ENCODE data around the gene TELO2.
"Not testable (repeated sequence)": the region's sequence is repeated elsewhere in the genome, so short reads cannot be mapped to it uniquely, and the experiment has no call there.

TELO2 gene

DNA sequence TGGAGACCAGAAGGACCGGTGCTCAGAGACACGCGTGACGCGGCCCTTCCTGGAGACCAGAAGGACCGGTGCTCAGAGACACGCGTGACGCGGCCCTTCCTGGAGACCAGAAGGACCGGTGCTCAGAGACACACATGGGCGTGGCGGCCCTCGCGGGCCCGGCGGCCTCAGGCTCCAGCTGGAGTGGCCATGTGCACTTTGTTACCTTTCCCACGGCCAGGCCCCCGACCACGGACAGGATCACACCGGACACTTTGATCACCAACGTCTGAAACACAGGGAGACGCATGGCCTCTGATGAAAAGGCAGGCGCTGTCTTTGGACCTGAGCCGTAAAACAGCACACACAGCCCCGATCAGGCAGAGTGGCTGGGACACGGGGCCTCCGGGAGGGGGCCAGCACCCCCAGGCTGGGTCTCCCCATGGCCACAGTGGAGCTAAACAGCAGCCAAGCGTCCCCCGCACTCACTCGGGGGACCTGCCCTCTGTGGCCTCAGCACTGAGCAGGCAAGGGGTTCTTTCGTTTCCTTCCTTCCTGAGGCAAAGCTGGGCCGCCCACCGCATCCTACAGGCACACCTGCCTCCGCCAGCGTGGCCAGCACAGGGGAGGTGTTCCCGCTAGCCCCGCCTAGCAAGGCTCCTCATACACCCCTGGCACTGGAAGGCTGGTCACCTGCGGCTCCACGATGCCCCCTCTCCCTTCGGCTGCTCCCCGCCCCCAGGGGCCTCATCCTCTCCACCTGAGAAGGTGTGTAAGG is 35.5 kb upstream of the TELO2 start:
- DNase-seq (ENCODE audit: low read depth) = no peak

DNA sequence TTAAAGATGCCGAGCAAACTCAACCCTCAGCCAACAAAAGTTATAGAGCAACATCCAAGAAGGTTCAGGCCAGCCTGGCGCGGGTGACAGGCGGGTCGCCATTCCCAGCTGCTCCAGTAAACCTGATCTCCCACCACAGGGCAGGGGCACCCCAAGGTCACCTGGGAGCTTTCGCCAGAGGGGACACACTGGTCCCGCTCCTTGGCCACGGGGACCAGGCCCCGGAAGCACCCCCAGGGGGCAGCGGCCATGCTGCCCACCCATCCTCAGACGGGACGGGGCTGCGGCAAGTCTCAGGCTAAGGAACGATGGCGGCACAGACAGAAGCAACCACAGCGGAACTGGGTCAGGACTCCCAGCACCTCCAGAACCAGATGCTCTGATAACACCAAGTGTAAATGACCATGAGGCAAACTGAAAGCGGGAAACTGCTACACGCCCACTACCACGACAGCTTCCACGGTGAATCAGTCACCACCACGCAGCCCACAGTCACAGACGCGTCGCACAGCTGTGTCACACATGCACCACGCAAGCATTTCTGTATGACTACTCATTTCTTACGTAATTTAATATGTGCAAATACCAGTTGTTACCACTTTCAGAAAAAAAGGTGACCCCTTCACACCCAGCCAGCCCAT is 34.7 kb upstream of the TELO2 start:
- peak; percentile 30 for DNase-seq (ENCODE audit: low read depth)

DNA sequence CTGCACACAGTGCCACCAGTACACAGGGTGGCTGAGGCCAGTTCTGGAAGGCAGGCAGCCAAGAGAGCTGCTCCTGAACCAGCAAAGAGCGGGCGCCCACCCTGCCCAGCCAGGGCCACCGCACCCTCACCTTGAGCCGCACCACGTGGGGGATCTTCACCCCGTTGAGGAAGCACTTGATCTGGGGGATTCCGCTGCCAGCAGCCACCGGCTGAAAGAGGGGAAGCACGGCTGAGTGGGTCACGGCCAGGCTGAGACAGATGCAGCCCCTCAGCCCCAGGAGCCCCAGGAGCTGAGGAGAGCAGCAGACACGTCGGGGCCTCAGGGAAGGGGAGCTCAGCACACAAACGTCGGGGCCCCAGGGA is 34.2 kb upstream of the TELO2 start:
- DNase-seq (ENCODE audit: low read depth) = no peak

DNA sequence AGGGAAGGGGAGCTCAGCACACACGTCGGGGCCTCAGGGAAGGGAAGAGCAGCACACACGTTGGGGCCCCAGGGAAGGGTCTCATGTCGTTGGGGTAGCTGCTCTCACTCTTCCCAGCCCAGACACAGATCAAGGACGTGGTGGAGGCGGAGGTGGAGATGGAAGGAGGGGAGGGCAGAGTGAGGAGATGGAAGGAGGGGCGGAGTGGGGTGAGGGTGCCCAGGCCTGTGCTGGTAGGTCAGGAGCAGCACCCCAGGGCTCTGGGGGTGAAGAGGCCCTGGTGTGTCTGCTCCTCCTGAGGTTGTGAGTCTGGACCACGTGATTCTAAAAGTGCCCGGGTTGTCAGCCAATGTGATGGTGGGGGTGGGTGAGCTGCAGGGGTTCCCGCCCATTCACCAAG is 33.2 kb upstream of the TELO2 start:
- DNase-seq (ENCODE audit: low read depth) = no peak

DNA sequence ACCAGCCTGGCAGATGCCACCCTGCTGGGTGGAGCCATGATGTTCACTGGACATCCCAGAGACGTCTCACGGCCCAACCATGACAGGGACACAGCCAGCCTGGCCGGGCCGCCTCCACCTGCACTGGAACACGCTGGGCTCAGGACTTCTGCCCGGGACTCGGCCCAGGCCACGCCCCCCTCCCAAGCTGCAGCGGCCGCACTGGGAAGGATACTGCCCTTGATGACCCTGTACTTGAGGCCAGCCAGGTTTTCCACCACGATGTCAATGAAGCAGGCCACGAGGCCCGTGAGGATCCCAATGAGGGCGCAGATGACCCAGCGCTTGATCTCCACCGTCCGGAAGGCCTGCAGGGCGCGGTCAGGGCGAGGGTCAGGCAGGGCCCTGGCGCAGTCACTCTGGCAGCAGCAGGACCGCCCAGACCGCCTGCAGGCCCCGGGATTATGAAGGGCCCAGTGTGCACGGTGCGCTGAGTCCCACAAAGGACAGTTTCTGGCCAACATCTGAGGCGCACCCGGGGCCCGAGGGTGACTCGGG is 32.5 kb upstream of the TELO2 start:
- no peak for DNase-seq (ENCODE audit: low read depth)

DNA sequence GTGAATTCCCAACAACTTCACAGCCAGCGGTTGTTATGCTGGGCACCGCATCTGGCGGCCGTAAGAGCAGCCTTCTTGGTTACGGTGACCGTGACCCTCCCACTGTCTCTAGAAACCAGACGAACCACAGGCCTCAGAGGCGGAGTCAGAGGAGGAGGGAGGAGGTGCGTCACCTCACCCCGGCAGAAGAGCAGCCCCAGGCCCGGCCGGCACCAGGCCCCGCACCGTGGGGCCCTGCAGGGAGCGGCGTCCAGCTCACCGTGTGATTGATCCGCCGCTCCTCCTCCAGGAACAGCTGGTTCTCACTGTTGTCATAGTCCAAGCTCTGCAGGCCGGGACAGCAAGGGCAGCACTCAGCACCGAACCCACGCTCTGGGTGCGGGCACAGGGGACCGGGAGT is 32.0 kb upstream of the TELO2 start:
- no peak for DNase-seq (ENCODE audit: low read depth)

DNA sequence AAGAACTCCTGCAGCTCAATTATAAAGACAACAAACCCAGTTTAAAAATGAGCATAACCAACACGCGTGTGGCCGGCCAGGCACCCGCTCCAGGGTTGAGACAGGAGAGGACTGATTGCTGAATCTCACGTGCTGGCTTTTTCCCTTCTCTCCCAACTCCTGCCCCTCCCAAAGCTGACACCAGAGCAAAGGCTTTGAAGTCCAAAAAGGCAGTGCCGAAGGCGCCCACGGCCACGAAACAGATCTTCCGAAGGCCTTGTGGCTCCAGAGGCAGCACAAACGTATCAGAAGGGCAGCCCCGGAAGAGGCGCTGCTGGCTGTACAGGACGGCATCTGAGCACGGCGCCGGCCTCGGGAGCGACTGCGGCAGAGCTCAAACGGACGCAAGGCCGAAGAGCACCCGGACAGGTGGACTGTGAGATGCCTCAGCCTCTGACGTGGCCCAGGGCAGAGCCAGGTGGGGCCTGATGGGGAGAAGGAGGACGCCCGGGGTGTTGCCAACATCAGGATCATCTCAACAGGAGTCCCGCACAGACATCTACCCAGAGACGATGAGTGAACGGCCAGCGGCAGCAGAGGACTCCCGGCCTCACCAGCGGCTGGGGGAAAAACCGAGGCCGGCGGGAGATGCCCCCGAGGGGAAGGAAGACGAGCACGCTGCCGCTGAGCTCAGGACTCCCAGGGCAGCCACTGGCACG is 28.8 kb upstream of the TELO2 start:
- no peak for DNase-seq (ENCODE audit: low read depth)

DNA sequence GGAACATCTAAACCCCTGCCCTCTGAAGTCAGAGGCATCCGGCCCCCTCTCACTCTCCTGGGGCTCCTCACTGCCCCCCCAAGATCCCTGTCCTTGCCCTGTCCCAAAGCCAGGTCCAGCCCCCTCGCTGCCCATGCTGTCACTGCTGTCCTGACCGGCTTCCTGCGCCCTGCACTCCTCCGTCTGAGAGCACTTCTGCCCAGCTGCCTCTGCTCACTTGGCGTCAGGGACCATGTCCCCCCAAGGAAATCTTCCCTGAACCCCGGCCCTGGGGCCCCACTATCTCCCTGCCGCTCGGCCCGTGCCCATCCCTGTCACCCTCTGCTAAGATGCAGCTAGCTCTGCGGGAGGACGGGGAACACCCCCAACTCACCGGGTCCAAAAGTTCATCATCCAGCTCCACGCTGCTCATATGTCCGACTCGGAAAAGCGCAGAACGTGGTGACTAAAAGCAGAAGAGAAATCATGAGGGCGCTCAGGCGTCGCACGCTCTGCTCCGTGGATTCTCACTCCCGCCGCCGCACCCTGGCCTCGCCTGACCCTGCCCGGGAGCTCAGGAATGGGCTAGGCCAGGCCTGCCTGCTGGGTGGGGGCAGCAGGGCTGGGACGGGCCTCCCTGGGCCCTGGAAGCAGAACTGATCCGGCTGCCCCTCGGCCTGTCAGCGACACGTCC is 28.1 kb upstream of the TELO2 start:
- no peak for DNase-seq (ENCODE audit: low read depth)

DNA sequence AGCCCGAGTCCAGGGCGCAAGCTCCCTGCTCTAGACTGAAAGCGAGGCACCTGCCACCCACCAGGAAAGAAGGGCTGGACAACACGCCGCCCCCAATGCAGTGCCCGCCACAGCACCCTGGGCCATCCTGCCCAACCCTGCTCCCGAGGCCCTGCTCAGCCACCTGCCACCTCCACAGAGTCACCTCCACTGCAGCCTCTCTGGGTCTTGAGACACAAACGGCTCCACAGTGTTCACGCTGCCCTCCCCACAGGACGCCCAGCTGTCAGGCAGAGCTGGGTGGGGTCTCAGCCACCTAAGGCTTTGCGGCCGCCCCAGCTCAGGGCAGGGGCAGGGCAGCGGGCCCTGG is 27.6 kb upstream of the TELO2 start:
- no peak for DNase-seq (ENCODE audit: low read depth)

DNA sequence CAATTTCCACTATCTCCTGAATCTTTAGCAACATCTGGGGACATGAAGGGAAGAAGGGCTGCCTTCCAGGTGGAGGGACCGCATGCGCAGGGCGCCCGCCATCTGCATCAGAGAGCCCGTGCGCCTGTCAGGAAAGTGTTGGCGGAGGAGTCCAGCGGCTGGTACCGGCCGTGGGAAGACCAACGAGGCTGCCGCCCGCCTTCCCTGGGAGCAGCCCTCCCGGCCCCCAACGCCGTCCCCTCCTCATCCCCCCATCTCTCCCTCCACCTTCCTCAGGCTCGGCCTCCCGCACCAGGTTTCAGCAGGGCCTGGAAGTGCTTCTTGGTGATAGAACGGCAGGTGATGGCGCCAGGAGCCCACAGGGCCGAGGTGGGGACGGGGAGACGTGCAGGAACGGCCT is 27.1 kb upstream of the TELO2 start:
- DNase-seq (ENCODE audit: low read depth) = no peak

DNA sequence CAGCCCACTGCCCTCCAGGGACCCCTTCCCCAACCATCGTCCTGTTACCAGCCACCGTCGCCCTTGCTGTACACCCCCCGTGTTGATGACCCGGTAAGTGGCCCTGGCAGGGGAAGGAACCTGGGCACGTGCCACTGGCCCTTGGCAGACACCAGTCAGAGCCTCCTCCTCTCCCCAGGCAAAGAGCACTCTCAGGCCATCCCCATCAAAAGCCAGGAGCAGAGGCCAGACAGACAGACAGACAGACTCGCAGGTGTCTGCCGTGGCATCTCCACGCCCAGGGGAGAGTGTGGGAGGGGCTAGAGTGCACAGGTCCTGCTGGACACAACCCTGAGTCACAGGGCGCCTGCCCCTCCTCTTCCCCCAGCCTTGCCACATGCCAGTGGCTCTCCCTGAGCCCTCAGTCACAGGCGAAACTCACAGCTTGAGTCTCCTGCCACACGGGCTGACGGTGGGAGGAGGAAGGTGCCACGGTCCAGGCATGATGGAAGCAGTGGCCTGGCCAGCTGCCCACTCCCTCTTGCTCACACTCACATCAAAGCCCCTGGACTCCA is 26.1 kb upstream of the TELO2 start:
- peak; percentile 9 for DNase-seq (ENCODE audit: low read depth)

DNA sequence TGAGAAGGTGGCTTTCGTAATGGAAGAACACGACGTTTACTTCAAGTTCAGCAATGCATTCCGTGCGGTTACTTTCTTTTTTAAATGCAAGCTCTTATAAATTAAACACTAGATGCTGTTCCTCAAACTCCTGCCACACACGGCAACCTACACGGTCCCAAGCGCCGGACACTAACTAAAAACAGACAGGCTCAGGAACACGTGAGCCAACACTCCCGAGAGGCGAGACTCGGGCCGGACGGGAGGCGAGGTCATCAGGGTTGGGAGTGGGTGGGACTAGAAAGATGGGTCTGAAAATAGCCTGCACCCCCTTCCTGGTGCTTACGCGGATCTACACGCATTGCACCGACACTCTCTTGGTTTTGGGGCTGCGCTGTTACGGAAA is 24.7 kb upstream of the TELO2 start:
- DNase-seq (ENCODE audit: low read depth) = no peak

DNA sequence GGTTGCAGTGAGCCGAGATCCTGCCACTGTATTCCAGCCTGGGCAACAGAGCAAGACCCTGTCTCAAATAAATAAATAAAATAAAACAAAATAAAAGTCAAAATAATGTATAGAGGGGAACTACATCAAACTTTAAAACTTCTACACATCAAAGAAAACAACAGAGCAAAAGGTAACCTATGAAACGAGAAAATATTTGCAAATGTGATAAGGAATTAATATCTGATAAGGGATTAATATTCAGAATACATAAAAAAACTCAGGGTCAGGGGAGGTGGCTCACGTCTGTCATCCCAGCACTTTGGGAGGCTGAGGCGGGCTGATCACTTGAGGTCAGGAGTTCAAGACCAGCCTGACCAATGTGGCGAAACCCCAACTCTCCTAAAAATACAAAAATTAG is 24.0 kb upstream of the TELO2 start:
- not testable (repeated sequence) for DNase-seq (ENCODE audit: low read depth)

DNA sequence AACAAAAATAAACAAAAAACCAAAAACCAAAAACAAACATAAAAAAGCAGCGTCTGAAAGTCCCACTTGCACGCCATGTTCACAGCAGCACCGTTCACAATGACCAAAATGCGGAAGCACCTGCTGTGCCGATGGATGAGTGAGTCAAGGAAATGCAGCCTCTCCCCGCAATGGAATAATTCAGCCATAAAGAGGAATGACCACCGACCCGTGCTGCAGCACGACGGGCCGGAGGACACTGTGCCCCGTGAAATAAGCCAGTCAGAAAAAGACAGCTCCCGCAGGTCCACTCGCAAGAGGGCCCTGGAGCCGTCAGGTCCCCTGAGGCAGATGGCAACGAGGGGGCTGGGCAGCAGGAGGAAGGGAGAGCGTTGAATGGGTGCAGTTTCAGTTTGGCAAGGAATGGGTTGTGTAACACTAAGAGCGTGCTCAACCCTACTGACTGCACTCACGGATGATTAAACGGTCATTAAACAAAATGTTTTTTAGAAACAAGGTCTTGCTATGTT is 23.4 kb upstream of the TELO2 start:
- no peak for DNase-seq (ENCODE audit: low read depth)

DNA sequence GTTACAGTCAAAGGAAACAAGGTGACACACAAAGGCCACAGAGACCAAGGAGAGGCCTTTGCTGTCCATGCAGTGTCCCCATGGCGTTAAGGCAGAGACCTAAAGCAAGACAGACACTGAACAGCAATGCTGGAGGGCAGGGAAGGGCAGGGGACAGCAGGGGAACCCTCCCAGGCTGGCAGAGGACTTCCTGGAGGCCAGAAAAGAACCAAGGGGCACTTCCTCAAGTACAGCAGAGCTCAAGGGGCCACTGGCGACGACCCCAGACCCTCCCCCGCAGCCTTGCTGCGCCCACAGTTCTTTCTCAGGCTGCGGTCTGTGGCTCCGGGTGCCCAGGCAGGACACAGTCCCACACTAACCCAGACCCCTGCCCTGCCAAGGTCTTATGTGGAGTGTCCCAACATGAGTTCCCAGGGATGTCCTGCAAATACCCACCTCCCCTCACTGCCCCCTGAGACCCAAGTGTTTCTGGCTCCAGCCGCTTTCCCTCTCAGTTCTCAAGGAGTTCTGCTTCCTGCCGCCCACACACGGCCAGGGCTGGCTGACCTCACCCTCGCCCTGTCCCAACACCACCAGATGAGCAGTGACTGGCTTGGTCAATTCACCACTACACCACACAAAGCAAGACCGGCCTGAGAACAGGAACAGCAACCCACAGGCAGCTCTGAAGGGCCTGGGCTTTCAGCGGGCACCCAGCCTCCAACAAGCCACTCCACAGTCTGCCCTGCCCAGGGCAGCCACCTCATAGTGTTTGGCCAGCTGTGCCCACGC is 22.5 kb upstream of the TELO2 start:
- DNase-seq (ENCODE audit: low read depth) = peak; percentile 60

DNA sequence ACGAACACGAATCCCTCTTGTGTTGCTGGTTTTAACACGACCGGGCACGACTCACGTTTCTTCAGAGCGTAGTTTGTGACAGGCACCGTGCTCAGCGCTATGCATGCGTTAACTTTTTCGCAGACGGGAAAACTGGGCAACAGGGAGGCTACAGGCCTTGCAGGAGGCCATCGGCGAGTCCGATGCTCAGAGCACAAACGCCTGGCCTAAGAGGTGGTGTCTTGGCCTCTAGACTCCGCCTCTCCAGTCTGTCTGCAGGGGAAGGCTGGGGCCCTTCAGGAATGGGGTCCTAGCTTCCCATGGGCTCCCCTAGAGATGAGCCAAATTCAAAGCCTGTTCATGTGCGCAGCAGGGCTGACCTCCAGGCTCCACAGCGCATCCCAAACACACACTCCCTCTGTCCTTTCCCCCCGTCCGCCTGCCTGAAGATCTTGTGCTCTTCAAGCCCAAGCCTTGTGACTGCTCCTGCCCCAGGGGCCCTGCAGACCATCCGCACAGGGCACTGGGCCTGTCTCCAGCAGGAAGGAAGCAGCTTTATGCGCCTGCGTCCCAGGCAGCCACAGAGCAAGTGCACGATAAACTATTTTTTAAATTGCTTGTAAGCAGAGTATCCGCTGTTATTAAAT is 21.5 kb upstream of the TELO2 start:
- DNase-seq (ENCODE audit: low read depth) = no peak

DNA sequence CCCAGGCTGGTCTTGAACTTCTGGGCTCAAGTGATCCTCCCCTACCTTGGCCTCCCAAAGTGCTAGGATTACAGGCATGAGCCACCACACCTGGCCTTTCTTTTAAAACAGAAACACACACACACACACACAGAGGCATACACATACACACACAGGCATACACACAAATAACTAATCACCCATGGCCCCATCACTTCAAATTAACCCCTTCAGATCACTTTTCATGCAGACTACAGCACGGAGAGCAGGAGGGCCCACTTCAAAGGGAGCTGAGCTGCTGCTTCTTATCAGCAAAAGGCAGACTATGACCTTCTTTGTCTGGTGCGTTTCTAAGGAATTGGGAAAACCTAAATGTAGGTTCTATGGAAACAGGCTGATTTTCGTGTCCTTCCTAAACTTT is 20.2 kb upstream of the TELO2 start:
- no peak for DNase-seq (ENCODE audit: low read depth)

DNA sequence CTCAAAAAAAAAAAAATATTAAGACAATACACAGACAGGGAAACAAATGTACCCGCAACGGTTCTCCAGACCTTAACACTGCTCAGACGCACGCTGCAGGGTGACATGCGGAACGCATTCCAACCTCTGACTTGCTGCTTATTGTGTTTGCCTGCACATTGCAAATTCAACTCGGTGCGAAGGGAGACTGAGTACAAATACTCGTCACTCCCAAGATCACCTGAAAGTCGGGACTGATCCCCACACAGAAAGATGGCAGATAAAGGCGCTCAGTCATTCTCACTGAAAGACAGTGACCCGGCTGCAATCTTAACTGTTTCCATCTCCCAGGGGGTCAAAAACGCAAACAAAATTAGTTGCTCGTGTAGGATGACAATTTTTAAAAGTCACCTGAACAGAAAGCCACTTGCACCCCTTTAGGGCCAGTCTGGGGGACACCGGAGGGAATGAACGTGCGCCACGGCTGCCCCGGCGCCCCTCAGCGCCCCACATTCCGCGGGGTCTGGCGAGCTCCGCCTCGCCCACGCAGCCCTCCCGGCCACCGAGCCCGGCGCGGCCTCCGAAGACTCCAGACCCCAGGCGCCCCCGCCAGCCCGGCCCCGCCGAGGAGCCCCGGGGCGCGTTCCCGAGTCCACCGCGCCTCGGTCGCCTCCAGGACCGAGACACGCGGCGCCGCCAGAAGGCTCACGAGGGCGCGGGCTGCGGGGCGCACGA is 18.9 kb upstream of the TELO2 start:
- DNase-seq (ENCODE audit: low read depth) = peak; percentile 18

DNA sequence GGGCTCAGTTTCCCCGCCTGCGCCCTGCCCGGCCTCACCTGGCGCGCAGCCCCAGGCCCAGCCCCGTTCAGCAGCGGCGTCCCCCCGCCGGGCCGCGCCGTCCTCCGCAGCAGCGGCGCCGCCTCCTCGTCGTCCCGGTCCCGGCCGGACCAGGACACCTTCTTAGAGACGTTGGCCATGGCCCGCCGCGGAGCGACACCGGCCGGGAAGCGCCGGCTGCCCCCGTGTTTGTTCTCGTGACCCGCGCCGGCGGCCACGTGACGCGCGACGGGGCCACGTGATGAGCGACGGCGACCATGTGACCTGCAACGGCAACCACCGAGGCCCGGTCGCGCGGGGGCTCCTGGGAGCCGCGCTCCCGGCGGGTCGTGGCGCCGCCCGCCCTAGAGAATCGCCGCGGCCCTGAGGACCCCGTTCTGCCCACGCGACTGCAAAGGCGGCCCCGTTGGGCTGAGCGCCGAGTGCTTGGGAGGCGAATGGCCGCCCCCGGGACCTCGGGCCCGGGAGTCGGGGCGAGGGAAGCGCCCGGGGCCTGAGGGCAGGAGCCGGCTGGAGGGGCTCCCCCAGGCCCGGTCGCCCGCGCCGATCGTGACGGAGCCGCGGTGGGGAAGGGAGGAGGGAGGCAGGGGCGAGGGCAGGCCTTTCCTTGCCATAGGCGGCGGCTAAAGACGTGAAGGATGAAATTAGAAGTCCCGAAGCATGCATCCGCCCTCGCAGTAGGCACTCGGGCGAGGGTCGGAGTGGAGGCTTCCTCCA is 18.2 kb upstream of the TELO2 start, which contains the start of gene CLCN7:
CLCN7 (minus strand) TSS at position 233 of the 756 bp plus-strand sequence; CDS start at position 179, 54 bp downstream.
- peak; percentile 83 for DNase-seq (ENCODE audit: low read depth)

Data from ELR (cell line).